ENCODE results near the gene ALG2.
A peak's percentile ranks its signal among the peaks of the same experiment; 100 is the strongest.
"Not testable (repeated sequence)": the region's sequence is repeated elsewhere in the genome, so short reads cannot be mapped to it uniquely, and the experiment has no call there.

Gene ALG2

GRCh38 chr9:99237849-99238248 is 16.1 kb upstream of the ALG2 start:
- DNase-seq, ATAC-seq: not testable (repeated sequence)

DNA sequence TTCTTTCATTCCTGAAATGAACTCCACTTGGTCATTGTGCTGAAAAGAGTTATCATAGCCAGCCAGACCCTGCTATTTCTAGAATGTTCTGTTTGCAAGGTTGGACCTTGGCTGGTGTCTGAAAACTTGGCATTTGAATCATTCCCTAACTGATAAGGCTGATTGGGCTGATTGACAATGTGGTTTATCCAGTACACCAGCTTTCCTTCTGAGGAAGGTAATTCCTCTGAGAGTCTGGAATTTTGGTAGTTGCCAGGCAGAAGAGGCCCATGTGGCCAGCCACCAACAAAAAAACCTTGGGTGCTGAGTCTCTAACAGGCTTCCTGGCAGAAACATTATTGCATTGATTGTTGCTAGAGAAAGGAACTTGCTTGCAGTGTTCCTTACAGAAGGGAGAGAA is 15.6 kb upstream of the ALG2 start:
- DNase-seq (no peak), ATAC-seq (no peak)

- DNase-seq (no peak), ATAC-seq (peak; percentile 82)
These were observed 14.3 kb upstream of the ALG2 start for GRCh38 chr9:99235926-99236634.

- no peak for ATAC-seq
- no peak for DNase-seq
These were observed 13.3 kb upstream of the ALG2 start for GRCh38 chr9:99235069-99235468.

GRCh38 chr9:99234618-99235017 is 12.9 kb upstream of the ALG2 start:
- DNase-seq: no peak
- ATAC-seq: no peak

- peak; percentile 66 for DNase-seq
- ATAC-seq: no peak
These were observed 10.0 kb upstream of the ALG2 start for GRCh38 chr9:99231711-99232110.

GRCh38 chr9:99230206-99230605 is 8.5 kb upstream of the ALG2 start:
- ATAC-seq (no peak), DNase-seq (no peak)

DNA sequence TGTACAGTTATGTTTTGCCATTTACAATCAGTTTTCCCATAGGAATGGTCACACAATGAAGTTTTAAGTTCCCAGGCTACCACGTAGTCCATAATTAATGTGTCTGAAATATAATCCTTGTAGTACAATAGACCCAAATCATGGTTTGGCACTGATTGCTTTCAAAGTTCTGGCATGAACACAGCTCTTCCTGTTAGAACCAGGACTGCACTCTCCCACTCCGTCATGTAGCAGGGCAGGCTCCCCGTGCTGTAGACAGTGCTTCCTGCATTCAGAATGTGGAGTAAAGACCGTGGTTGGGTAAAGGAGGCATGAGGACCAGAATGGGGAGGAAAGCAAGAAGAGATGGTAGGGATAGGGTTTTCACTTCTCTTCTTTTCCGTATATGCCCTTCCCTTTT is 4.3 kb upstream of the ALG2 start:
- ATAC-seq (no peak), DNase-seq (no peak)

DNA sequence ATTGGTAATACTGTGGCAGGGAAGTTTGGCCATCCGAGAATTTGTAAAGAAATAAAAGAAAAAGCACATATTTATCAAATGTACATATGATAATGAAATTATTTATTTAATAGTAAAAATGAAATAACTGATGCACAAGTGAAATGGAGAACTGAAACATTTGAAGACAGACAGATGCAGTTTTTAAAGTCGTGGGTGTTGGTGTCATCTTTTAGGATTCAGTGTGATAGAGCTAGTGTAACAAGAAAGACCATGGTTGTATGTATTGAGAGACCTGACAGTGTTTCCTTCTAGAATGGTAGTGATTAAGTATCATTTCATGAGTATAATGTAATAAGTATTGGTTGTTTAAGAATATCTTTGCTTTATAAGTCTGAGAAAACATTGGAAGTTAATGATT is 2.7 kb upstream of the ALG2 start:
- ATAC-seq (no peak), DNase-seq (no peak)

GRCh38 chr9:99222416-99223270 is 901 bp upstream of the ALG2 start:
- peak; percentile 34 for ATAC-seq
- DNase-seq: no peak

DNA sequence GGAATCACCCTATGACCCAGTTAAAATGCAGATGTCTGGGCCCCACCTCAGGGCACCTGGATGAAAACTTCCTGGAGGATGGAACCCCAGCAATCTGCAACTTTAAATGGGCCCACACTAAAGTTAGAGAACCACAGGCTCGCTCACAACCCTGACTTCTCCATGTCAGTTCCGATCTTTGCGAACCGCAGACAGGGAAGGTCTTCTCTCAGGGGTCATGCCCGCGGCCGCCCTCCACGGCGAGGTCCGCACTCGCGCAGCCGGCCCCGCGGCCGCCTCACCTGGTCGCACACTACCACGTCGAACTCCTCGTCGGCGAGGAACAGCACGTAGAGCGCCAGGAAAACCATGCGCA is 499 bp downstream of the ALG2 start:
- ATAC-seq: no peak
- DNase-seq: no peak

DNA sequence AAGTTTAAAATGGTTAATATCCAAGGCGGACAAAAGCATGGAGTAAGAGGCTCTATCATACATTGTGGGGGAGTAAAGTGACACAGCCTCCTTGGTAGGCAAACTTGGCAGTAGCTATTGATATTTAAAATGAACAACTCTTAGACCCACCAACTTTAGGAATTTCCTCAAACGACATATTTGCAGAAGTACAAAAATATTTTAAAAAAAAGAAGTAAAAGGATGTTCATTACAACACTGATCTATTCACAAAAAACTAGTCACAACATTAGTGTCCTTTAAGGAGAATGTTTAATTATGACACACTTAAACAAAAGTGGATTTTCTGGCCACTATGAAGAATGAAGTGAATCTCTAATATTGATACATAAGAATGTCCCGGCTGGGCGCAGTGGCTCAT is 1.7 kb downstream of the ALG2 start:
- ATAC-seq: no peak
- no peak for DNase-seq

GRCh38 chr9:99216073-99216472 is 5.7 kb downstream of the ALG2 start:
- no peak for DNase-seq
- ATAC-seq: no peak

DNA sequence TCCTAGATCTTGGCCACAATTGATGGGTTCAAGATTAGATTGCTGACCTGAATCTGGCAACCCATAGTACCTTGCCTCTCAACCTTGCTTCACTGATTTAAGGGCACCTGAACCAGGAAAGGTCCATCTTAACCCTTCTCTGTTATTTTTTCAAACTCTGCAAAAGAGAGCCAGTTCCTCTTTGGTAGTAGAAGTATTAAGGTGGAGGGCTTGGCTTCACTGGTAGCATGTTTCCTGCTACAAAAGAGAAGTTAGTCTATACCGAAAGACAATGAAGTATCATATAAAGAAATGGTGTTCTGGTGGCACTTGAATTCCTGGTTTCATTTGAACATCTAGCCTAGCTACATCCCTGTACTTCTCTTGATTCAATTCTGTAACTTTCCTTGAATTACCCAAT is 8.5 kb downstream of the ALG2 start:
- DNase-seq (no peak), ATAC-seq (no peak)

DNA sequence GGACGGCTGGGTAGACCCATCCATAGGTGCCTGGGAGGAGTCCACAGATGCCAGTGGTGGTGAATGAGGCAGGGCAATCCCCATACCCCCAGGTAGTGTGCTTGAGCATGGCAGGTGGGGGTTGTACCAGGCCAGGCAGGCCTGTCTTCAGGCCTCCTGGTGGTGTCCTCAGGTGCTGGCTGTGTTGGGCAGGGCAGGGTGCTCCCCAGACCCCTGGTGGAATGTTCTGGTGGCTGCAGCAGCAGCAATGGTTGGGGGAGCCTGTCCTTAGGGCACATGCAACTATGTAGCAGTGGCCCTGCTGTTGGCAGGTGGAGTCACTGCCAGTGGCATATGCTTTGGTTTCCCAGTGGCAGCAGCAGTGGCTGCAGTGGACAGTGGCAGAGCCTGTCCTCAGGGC is 10.0 kb downstream of the ALG2 start:
- ATAC-seq: no peak
- DNase-seq: no peak

GRCh38 chr9:99210572-99210971 is 11.2 kb downstream of the ALG2 start:
- DNase-seq (no peak), ATAC-seq (no peak)

DNA sequence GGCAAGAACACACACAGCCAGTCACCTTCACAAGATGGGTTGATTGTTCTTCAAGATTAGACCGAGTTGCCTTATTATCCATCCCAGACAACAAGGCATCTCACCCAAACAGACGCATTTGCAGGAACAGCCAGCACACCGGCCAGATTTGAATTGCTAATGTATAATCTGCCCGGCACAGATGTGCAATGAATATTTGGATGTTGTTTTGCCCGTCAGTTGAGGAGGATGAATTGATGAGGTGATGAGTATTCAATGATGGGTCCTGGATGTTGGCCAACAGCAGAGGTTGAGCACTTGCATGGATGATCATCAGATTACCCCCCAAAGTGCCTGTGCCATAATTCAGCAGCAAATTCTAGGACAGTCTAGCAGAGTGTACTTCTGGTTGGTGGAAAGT is 20.1 kb downstream of the ALG2 start:
- no peak for ATAC-seq
- DNase-seq: no peak

GRCh38 chr9:99199938-99200539 is 21.7 kb downstream of the ALG2 start:
- DNase-seq: no peak
- ATAC-seq: no peak

DNA sequence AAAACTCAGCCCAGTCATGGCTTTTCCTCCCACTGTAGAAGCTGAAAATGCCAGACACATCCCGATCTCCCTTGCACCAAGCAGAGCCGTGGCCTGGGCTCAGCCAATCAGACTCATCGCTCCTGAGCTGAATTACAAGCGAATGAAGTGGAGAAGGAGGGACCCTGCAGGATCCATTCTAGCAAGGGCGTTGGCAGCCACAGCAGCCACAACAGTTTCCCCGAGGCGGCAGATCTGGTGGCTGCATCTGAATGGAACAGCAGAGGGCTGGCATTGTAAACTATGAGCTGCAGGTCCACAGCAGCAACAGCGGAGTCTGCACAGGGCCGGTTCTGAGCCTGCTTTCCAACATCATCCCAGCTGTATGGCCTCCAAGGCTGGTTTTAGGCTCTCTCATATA is 23.8 kb downstream of the ALG2 start:
- DNase-seq (no peak), ATAC-seq (no peak)

GRCh38 chr9:99197124-99197630 is 24.6 kb downstream of the ALG2 start:
- ATAC-seq (no peak), DNase-seq (no peak)

GRCh38 chr9:99196484-99196883 is 25.3 kb downstream of the ALG2 start:
- not testable (repeated sequence) for DNase-seq, ATAC-seq

DNA sequence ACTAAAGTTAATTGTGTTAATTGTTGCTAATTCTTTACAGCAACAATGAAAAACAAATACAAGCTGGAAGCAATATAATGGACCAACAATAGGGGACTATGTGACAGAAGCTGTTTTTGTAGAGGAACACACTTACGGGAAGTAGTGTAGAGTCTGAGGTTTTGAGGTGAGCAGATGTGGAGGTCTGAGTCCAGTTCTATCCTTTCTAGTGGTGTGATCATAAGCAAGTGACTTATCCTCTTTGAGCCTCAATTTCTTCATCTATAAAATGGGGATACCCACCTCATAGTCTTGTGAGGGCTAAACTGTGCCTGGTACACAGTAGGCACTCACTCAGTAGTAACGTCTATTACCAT is 28.3 kb downstream of the ALG2 start:
- ATAC-seq (no peak), DNase-seq (no peak)

DNA sequence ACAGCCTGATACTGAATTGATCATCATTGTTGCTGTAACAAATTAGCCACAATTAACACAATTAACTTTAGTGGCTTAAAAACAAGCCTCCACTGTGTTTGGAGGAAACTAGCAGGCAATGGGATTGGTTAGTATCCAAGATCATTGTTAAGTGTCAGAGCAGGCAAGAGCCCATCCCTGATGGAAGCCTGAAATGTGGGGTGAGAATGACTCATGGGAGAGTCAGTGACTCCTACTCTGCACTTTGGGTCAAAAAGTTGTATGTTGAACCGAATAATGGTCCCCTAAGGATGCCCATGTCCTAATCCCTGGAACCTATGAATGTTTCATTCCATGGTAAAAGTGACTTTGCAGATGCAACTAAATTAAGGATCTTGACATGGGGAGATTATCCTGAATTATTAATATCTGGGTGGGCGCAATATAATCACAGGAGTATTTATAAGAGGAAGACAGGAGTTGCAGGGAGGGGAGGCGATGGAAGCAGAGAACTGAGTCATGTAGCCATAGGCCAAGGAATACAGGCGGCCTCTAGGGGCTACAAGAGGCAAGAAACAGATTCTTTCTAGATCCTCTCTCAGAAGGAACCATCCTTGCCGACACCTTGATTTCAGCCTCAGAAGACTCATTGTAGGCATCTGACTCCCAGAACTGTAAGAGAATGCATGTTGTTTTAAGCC is 28.8 kb downstream of the ALG2 start:
- ATAC-seq: no peak
- no peak for DNase-seq
